Loucy (cell line): ENCODE data around the gene ERBIN.

Experiments
- H2AFZ ChIP-seq: fragments of 200-600 bp; sonication (generic); 2 replicates; pipeline ENCODE4 v1.6.0; 2016; ENCODE audit warnings: antibody characterized with exemption, mild to moderate bottlenecking, low read length, moderate library complexity
- H3F3A ChIP-seq: fragments of 200-600 bp; 2 replicates; pipeline ENCODE4 v1.6.0; 2016; ENCODE audit warnings: antibody characterized with exemption, low read depth, mild to moderate bottlenecking
- H3K27me3 ChIP-seq: fragments of 200-600 bp; sonication (generic); 2 replicates; pipeline ENCODE4 v1.6.1; 2014; ENCODE audit warnings: low read length, mild to moderate bottlenecking; ENCODE audit not compliant: insufficient read depth, poor library complexity, severe bottlenecking
- H3K36me3 ChIP-seq: fragments of 200-600 bp; sonication (generic); 2 replicates; pipeline ENCODE4 v1.6.1; 2016; ENCODE audit warnings: low read length; ENCODE audit not compliant: insufficient read depth
- H3K4me1 ChIP-seq: fragments of 200-600 bp; sonication (generic); 2 replicates; pipeline ENCODE4 v1.5.1; 2014; ENCODE audit warnings: low read length, mild to moderate bottlenecking; ENCODE audit not compliant: insufficient read depth, poor library complexity, severe bottlenecking
- H3K4me2 ChIP-seq: fragments of 200-600 bp; sonication (generic); 2 replicates; pipeline ENCODE4 v1.6.0; 2014; ENCODE audit warnings: antibody characterized with exemption, low read length, low read depth, mild to moderate bottlenecking; ENCODE audit not compliant: poor library complexity, severe bottlenecking
- H3K4me3 ChIP-seq: fragments of 200-600 bp; sonication (generic); 2 replicates; pipeline ENCODE4 v1.5.1; 2014; ENCODE audit warnings: low read length, mild to moderate bottlenecking, mixed read lengths; ENCODE audit not compliant: poor library complexity, severe bottlenecking
- H3K79me2 ChIP-seq: fragments of 200-600 bp; sonication (generic); 2 replicates; pipeline ENCODE4 v1.6.1; 2014; ENCODE audit warnings: low read length; ENCODE audit not compliant: insufficient read depth
- H3K9ac ChIP-seq: fragments of 200-600 bp; sonication (generic); 2 replicates; pipeline ENCODE4 v1.6.0; 2014; ENCODE audit warnings: mild to moderate bottlenecking, low read depth, low read length, moderate library complexity; ENCODE audit not compliant: poor library complexity, severe bottlenecking
- H3K9me2 ChIP-seq: fragments of 200-600 bp; sonication (generic); replicated peaks from 2 replicates; pipeline ENCODE4 v1.6.1; 2016; ENCODE audit warnings: low read depth, low read length, mixed read lengths
- H3K9me3 ChIP-seq: fragments of 200-600 bp; sonication (generic); 2 replicates; pipeline ENCODE4 v1.6.1; 2014; ENCODE audit warnings: mild to moderate bottlenecking, antibody characterized with exemption, low read length, low read depth; ENCODE audit not compliant: insufficient read depth
- H4K20me1 ChIP-seq: fragments of 200-600 bp; sonication (generic); 2 replicates; pipeline ENCODE4 v1.6.0; 2014; ENCODE audit warnings: antibody characterized with exemption, low read length, mild to moderate bottlenecking; ENCODE audit not compliant: insufficient read depth, poor library complexity, severe bottlenecking
- CTCF ChIP-seq: fragments of 200-600 bp; sonication (generic); conservative IDR thresholded peaks from 2 replicates; pipeline ENCODE4 v1.5.1; 2014; ENCODE audit warnings: mild to moderate bottlenecking, antibody characterized with exemption, low read length
- EZH2phosphoT487 ChIP-seq: fragments of 200-600 bp; IDR thresholded peaks from 2 replicates; pipeline ENCODE4 v1.6.1; 2018; ENCODE audit warnings: antibody characterized with exemption, mild to moderate bottlenecking, moderate library complexity, borderline replicate concordance

ERBIN gene

GRCh38 chr5:65933295-65933694 is 6.9 kb downstream of the ERBIN start:
- Histone ChIP-seq H3K36me3 (no peaks in the 10 kb centered on the region), H3K4me2 (peak overlapping the region; percentile 85), H3K27me3 (no peaks in the 10 kb centered on the region), H2AFZ (no peak overlapping the region), H3K9me2 (no peaks in the 10 kb centered on the region), H3K4me3 (peak overlapping the region; percentile 95), H4K20me1 (peaks cover 95% of the 10 kb centered on the region), H3K9ac (no peak overlapping the region), H3F3A (no peaks in the 10 kb centered on the region), H3K9me3 (no peaks in the 10 kb centered on the region), H3K4me1 (peaks cover 55% of the 10 kb centered on the region), H3K79me2 (peaks cover 100% of the 10 kb centered on the region)
- TF ChIP-seq CTCF (no peak), EZH2phosphoT487 (no peak)

- Histone ChIP-seq H3K9me3 (no peaks in the 10 kb centered on the region), H4K20me1 (peaks cover 68% of the 10 kb centered on the region), H3K9ac (no peak overlapping the region), H3K9me2 (no peaks in the 10 kb centered on the region), H2AFZ (no peak overlapping the region), H3F3A (no peaks in the 10 kb centered on the region), H3K4me3 (no peak overlapping the region), H3K4me2 (no peak overlapping the region), H3K27me3 (no peaks in the 10 kb centered on the region), H3K36me3 (0 out of 2 replicates have a peak, but pooled peaks cover 4% of the 10 kb centered on the region), H3K79me2 (peaks cover 85% of the 10 kb centered on the region), H3K4me1 (peaks cover 23% of the 10 kb centered on the region)
- TF ChIP-seq CTCF (no peak), EZH2phosphoT487 (no peak)
These were observed 11.9 kb downstream of the ERBIN start for GRCh38 chr5:65938256-65938655.

- peaks cover 61% of the 10 kb centered on the region for H4K20me1 ChIP-seq
- no peak overlapping the region for H2AFZ ChIP-seq
- H3K36me3 ChIP-seq, result peaks cover 8% of the 10 kb centered on the region; the same call in 1 of the 2 replicates
- H3K4me3 ChIP-seq, result no peak overlapping the region
- peaks cover 83% of the 10 kb centered on the region for H3K79me2 ChIP-seq
- no peak for TF ChIP-seq CTCF
- TF ChIP-seq EZH2phosphoT487, result no peak
- no peaks in the 10 kb centered on the region for H3K4me1 ChIP-seq
- H3K9ac ChIP-seq, result no peak overlapping the region
- H3K27me3 ChIP-seq, result no peaks in the 10 kb centered on the region
- H3K4me2 ChIP-seq, result no peak overlapping the region
- no peaks in the 10 kb centered on the region for H3K9me2 ChIP-seq
- H3F3A ChIP-seq, result no peaks in the 10 kb centered on the region
- H3K9me3 ChIP-seq, result no peaks in the 10 kb centered on the region
These were observed 17.4 kb downstream of the ERBIN start for GRCh38 chr5:65943771-65944170.
